ENCODE results near the gene GJB1.

DNA sequence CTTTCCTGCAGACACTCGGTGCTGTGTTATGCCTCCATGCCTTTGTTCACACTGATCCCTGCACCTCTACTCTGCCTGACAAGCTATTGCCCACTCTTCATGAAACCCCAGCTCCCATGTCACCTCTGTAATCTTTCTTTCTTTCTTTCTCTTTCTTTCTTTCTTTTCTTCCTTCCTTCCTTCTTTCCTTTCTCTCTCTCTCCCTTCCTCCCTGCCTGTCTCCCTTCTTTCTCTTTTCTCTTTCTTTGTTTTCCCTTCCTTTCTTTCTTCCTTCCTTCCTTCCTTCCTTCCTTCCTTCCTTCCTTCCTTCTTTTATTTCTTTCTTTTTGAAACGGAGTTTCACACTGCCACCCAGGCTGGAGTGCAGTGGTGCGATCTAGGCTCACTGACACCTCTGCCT, 12.5 kb downstream of the GJB1 start:
- TF ChIP-seq, protein P1, sequence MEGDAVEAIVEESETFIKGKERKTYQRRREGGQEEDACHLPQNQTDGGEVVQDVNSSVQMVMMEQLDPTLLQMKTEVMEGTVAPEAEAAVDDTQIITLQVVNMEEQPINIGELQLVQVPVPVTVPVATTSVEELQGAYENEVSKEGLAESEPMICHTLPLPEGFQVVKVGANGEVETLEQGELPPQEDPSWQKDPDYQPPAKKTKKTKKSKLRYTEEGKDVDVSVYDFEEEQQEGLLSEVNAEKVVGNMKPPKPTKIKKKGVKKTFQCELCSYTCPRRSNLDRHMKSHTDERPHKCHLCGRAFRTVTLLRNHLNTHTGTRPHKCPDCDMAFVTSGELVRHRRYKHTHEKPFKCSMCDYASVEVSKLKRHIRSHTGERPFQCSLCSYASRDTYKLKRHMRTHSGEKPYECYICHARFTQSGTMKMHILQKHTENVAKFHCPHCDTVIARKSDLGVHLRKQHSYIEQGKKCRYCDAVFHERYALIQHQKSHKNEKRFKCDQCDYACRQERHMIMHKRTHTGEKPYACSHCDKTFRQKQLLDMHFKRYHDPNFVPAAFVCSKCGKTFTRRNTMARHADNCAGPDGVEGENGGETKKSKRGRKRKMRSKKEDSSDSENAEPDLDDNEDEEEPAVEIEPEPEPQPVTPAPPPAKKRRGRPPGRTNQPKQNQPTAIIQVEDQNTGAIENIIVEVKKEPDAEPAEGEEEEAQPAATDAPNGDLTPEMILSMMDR (IDR thresholded peaks at IDR 0.05) = no peak
- TF ChIP-seq POLR2A (IDR thresholded peaks at IDR 0.05) (no peak), EP300 (IDR thresholded peaks at IDR 0.05) (no peak)
